IPS DF 19.7 (cell line): Measurements from ENCODE around the gene ADAMTSL1.

Source experiments
- DNase-seq: peaks from one replicate; pipeline ENCODE4 v3.0.0-alpha.2; 2013; ENCODE audit warnings: low read depth, low spot score

The ADAMTSL1 gene

GRCh38 chr9:18699764-18700163, 225.8 kb downstream of the ADAMTSL1 start:
- DNase-seq = no peak

GRCh38 chr9:18700714-18701113, 226.8 kb downstream of the ADAMTSL1 start:
- DNase-seq = no peak

- DNase-seq = no peak
These were observed 229.4 kb downstream of the ADAMTSL1 start for GRCh38 chr9:18703151-18703900.

- DNase-seq = no peak
These were observed 230.0 kb downstream of the ADAMTSL1 start for GRCh38 chr9:18703901-18704379.

DNA sequence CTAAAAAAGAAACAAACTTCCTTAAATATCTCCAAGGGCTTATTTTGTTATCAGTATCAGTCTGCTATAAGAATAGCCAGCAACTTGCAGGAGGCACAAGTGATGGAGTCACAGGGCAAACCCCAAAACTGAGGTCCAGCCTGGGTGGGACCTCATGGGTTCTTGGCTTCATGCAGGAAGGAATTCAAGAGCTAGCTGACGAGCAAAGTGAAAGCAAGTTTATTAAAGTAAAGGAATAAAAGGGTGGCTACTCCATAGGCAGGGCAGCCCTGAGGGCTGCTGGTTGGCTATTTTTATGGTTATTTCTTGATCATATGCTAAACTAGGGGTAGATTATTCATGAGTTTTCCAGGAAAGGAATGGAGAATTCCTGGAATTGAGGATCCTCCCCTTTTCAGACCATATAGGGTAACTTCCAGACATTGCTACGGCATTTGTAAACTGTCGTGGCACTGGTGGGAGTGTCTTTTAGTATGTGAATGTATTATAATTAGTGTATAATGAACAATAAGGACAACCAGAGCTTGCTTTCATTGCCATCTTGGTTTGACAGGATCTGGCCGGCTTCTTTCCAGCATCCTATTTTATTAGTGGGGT, 231.9 kb downstream of the ADAMTSL1 start:
- no peak for DNase-seq

- no peak for DNase-seq
These were observed 232.7 kb downstream of the ADAMTSL1 start for GRCh38 chr9:18706648-18707047.

- DNase-seq = no peak
These were observed 233.1 kb downstream of the ADAMTSL1 start for GRCh38 chr9:18707061-18707461.

GRCh38 chr9:18707489-18708205, 233.7 kb downstream of the ADAMTSL1 start:
- DNase-seq = no peak

GRCh38 chr9:18708429-18708828, 234.5 kb downstream of the ADAMTSL1 start:
- no peak for DNase-seq

DNA sequence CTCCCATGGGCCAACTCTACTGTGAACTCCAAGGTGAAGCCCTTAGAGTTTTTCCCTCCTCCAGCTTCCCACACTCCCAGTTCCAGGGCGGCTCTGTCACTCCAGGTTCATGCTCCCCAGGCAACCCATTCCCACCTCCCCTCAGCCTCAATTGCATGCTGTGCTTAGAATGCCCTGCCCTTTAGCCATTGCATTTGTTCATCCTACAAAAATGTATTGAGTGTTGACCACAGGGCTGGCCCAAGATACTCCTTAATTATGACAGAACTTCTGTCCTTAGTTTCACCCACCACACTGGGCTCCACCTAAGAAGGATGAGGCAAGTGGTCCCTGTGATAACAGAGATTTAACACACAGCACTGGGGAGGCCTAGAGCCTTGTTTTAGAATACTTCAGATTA, 236.1 kb downstream of the ADAMTSL1 start:
- DNase-seq = no peak

DNA sequence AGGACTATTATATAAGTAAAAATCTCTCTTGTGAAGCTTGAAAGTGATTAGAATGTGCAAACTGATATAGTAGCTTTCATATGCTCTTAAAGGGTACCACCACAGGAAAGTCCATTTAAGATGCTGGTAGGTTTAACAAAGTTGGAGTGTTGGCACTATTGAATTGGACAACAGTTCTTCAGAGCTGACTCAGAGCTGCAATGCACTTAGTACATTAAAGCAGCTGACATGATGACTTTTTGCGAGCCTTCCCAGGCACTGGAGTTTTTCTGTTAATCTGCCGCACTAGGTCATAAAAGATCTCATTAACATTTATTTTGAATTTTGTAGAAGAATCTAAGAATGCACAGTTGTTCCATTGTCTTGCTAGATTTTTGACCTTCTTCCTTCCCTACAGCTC, 243.8 kb downstream of the ADAMTSL1 start:
- DNase-seq = no peak

DNA sequence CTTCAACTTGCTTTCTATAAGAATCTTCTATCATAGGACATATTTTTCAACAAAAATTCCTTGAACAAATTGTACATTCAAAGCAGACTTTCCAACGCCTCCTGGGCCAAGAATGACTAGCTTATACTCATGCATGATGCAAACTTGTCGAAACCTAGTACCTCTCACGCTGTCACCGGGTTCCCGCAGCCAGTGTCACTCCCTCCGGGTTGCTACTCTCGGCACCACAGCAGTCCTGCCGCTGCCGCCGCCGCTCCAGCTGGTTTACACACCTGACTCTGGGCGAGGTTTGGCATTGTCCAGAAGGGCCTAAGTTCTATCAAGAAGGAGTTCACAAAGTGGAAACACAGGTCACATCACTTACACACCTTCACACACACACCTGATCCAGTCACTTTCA, 244.4 kb downstream of the ADAMTSL1 start:
- DNase-seq = no peak

DNA sequence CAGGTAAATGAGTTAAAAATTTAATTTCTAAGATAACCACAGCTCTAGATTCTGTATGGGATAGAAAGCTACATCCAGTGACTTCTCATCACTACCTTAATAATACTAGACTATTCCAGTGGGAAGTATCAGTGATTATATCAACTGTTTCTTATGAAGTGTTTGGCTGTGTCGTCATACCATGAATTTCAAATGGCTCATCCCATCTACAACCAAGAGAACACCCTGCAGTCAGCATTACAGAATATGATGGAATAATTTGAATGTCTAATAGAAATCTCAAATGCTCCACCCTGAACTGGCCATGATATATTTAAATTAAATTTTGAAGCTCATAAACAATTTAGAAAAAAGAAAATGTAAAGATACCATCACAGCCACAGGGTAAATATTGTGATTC, 245.0 kb downstream of the ADAMTSL1 start:
- DNase-seq = no peak

DNA sequence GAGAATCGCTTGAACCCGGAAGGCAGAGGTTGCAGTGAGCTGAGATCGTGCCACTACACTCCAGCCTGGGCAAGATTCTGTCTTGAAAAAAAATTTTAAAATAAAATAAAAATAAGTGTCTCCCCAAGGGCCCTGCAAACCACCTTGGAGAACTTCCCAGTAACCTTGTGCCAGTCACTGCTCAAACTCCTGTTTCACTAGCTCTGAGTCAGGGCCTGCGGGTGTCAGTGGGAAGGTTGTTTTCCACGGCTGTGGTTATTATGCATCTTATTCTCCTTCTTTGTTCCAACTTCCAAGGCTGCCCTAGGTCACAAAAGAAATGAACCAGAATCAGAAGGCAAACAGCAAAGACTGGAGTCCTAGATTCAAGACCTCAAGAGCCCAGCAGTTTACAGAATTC, 246.7 kb downstream of the ADAMTSL1 start:
- DNase-seq = no peak

GRCh38 chr9:18721267-18721994, 247.5 kb downstream of the ADAMTSL1 start:
- DNase-seq = no peak

DNA sequence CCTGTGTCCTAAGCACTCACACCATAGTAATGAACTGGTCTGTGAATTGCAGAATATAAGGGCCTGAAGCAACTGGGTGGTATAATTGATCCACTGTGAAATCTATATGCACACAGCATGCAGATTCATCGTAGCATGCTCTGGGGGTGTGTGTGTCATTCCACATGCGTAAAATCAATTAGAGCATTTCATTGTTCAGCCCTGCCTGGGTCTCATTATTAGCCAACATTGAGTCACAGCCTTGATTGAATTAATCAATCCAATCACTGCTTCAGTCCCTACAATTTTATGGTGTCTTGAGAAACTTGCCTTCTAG, 248.0 kb downstream of the ADAMTSL1 start:
- DNase-seq = no peak

GRCh38 chr9:18722882-18723281, 248.9 kb downstream of the ADAMTSL1 start:
- DNase-seq = no peak

DNA sequence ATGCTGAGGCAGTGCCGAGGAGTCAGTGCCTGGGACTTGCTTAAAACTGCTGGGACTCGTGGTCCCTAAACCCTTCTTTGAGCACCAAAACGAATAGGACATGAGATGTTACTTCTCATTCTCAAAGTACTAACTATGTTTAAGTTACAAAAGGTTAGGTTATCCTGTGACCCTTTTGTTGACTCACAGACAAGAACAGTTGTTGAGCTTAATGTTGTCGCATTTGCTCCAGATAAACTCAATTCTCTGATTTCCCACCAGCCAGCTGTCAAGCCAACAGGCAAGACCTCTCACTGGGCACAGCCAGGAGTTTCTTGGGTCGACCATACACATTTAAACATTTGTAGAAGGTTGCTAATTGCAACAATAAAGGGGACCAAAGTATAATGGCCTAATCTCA, 249.4 kb downstream of the ADAMTSL1 start:
- no peak for DNase-seq

- no peak for DNase-seq
These were observed 252.6 kb downstream of the ADAMTSL1 start for GRCh38 chr9:18726546-18726945.

GRCh38 chr9:18727904-18728303, 254.0 kb downstream of the ADAMTSL1 start:
- DNase-seq = no peak

GRCh38 chr9:18728642-18729041, 254.7 kb downstream of the ADAMTSL1 start:
- DNase-seq = no peak

DNA sequence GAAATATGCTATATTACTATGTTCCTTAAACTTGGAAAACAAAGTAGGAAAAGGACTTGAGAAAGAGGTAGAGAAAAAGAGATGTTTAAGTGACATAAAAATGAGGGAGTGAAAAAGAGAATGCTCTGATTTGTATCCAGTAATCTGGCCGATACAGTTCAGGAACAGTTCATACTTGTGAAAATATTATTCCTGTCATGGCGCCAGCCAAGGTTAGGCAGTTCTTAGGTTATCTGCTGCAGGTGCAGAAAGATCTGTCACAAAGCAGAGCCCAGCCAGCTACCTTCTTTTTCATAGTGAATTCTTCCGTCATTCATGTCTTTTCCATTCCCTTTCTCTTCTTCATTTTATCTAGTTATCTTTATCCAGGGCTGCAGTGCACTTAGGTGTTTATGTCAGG, 256.3 kb downstream of the ADAMTSL1 start:
- no peak for DNase-seq
